Limb (tissue), 2 donors: ENCODE results near the gene RBM38.

Experiments used
- DNase-seq, 2 donors: peaks; one replicate each; pipeline ENCODE4 v3.0.0-alpha.2; 2016; ENCODE audit errors: extremely low spot score in 2 of 2

RBM38 gene

DNA sequence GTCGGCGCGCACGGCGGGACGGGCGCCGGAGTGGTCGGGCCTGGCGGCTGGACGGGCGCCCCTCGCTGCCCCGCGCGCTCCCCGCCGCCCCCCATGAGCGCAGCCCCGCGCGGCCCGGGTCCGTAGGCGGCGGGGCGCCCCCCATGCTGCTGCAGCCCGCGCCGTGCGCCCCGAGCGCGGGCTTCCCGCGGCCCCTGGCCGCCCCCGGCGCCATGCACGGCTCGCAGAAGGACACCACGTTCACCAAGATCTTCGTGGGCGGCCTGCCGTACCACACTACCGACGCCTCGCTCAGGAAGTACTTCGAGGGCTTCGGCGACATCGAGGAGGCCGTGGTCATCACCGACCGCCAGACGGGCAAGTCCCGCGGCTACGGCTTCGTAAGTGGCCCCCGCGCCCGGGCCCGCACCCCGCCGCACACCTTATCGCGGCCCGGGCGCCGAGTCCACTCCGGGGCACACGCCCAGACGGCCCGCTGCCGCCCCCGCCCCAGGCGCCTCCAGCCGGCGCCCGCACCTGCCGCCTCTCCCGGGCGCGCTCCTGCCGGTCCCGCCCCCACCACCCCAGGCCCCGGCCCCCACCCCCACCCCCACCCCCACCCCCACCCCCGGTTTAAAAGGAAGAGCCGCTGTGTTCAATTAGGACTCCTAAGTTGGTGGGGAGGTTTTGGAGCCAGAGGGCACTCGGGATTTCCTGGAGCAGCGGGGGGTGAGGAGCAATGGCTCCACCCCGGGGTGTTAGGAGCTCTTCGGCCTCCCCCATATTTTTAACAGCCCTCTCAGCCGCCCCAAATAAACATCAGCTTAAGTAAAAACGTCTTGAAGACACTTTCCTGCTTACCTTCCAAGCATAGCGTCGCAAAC lies 474 bp downstream of the RBM38 start:
- DNase-seq: peak in 1 of 2 donors; percentile 64

DNA sequence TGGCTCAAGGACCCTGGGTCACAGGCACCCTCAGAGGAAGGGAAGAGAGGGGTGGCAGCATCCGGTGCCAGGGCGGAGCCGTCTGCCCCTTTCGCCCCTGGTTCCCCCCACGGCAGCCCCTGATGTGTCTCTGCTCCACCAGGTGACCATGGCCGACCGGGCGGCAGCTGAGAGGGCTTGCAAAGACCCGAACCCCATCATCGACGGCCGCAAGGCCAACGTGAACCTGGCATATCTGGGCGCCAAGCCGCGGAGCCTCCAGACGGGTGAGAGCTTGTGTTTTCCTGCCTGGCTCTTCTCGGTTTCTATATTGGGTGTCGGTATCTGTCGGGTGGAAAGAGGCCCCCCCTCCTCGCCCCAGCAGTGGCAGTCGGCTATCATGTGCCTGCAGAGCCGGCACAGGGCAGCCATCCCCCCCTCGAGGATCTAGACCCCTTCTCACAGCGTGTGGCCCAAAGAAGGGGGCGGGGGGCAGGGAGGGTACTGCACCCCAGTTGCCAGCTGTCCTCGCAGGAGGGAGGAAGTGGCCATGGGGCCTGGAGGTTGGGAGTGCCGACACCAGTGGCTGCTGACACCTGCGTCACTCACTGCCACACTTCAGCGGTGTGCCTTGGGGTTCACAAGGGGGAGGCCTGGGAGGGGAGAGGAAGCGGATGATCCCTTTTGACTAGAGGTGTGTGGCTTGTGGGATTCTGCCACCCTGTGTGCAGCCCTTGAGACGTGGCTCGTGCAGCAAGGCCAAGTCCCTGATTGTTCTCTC lies 1.5 kb downstream of the RBM38 start:
- DNase-seq: no peak

DNA sequence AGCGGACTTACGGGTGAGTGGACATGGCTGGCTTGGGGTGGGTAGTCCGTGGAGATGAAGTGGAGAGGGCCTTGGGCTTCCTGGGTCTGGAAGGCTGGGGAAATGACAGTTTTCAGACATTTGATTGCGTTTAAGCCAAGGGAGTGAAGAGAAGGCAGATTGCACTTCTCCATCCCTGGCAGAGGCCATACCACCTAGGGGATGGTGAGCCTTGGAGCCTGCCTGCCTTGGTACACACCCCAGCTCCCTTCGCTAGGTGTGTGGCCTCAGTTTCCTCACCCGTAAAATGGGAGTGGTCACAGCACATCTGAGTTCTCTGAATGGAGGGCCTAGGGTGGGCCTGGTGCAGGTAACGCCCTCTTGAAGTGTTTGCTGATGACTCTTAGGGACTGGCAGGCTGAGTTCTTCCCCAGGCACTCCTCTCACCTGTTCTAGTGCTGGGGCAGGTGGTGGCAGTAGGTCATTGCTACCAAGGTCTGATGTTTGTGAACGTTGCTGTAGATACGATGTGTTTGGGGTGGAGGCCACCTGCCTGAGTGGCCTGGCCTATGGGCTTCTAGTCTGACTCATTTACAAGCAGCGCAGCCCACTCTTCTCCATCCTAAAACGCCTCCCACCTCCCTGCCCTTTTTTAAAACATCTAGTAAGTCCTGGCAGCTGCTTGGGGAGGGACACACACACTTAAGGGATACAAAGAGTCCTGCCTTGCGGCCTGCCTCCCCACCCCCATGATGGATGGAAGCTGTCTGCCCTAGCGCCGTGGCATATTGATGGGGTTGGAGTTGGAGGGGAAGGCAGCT lies 2.3 kb downstream of the RBM38 start:
- DNase-seq: no peak

DNA sequence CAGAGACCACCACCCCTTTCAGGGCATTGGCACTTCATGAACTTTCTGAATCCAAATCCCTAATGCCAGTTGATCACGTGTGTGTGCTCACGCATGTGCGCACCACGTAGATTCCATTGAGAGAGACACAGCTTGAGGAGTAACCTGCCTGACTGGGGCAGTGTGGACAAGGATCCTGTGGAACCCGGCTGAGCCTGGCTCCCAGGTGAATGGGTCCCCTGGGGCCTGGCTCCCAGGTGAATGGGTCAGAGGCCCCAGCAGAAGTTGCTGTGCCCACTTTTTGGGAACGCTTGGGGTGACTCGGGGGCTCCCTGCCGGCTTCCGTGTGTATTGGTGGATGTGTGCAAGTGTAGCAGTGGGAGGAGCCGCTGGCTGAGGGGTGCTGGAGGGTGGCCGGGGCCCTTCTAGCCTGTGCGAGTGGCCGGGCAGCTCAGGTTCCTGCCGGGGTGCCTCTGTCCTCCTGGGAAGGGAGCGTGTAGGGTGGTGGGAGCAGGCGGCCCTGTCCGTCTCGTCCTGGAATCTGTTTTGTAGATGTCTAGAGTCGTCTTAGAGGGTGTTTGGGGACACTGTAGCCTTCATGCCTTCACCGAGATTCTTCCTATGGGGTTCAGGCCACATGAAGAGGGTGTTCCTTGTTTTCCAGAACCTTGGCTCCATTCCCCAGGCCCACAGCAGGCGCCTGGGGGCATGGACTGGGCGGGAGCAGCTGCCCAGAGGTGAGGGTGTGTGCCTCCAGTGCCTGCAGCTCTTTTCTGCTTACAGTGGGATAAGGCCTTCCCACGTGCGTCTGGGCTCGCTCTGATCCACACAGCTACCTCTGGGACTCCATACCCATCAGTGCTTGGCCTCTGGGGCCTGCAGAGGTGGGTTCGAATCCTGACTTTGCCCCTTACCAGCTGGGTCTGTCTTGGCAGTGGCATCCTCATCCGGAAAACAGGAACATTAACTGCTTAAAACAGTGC lies 3.2 kb downstream of the RBM38 start:
- no peak for DNase-seq

DNA sequence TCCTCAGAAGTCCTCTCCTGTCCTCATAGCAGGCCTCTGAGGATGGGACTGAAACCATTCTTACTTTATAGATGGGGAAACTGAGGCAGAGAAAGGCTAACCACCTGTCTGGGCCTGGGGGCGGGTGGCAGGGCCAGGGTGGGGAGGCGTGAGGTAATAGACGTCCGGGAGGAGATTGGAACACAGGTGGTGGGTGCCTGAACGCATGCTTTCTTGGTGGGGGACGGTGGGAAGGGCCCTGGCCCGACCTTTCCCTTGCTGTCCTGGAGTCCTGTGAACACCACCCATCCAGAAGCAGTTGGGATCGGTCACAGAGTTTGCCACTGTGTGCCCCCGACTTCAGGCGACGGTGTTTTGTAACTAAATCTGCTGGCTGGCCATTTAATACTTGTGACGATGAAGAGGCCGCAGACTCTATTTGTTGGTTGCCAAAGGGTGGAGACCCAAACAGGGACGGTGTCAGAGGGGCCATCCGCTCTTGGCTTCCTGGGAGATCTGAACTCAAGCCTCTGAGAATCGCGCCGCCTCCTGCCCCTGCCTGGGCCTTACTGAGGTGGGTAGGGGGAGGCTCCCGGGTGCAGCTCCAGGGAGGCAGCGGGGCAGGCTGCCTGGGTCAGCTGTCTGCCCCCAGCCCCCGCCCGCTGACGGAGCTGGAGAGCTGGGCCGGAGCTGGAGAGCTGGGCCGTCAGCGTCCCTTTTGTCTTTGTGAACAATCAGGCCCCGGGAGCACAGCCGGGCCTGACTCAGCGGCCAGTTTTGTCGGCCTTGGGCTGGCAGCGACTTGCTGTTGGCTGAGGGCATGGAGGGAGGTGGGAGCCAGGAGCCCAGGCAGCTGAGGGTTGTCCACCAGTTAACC lies 4.1 kb downstream of the RBM38 start:
- DNase-seq: no peak

DNA sequence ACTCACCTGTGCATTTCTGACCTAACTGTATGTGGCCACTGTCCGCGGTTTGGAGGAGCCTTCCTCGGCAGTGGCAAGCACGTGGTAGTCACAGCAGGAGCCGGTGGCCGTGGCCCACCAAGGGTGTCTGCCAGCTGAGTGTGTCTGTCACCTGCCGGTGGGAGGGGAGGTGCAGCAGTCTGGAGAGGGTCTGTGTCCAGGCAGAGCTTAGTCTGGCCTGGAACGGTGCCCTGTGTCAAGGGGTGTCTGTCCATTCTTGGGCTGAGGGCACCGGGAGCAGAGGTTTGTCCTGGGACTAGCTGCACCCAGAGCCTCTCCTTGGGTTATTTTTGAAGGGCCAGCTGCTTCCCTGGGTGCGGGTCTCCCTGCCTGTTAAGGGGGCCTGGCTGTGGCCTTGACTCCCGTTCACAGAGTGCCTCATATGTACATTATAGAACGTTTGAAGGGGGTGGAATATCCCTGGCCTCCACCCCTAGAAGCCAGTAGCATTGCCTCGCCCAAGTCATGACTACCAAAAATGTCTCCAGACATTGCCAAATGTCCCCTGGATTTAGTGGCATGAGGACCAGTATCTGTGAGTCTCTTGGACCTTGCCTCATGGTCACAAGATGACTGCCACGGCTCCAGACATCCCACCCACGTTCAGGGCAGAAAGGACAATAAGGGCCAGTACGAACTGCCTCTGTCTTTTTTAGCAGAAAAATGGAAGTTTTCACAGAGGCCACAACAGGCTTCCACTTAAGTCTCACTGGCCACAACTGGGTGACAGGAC lies 5.2 kb downstream of the RBM38 start:
- DNase-seq: no peak

DNA sequence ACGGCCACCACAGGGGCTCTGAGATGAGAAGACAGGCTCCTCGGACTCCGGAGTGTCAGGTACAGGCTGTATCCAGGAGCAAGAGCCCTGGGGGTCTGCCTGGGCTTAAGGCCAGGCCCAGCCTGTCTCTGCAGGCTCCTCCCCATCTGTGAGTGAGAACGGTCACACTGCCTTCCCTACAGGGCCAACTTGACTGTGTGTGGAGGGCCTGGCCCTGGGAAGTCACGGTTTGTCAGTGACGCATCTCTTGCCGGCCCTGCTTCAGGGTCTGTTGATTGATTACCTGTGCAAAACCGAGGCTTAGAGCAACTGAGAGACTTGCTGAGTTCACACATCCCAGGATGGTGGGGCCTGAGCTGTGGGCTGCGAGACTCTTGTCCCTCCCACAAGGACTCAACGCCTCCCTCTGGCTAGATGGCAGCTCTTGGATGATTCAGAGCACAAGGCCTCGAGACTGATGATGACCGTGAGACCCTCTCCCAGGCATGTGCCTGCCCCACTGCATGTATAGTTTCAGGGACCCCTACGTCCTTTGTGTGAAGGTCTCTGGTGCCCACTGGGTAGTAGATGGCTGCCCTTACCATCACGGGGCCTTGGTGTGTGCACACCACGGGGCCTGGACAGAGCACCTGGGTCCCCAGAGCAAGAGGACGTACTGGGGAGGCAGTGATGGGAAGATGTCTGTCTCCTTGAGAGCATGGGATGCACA lies 5.9 kb downstream of the RBM38 start:
- DNase-seq: no peak

DNA sequence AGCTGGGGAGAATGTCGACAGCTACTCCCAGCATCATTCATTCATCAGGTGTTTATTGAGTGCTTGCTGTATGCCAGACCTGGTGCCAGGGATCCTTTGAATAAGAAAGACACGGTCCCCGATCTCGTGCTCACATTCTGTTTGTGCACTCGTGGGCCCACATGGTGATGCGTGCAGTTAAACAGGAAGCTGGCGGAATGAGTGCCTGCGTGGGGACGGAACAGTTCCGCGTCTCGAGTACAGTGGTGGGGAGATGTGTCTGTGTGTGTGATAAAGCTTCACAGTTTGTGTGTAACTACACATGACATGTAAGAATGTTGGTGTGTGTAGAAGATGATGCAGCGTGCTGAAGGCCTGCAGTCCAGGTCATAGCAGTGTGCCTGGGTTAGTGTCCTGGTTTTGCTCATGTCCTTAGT lies 6.5 kb downstream of the RBM38 start:
- no peak for DNase-seq

DNA sequence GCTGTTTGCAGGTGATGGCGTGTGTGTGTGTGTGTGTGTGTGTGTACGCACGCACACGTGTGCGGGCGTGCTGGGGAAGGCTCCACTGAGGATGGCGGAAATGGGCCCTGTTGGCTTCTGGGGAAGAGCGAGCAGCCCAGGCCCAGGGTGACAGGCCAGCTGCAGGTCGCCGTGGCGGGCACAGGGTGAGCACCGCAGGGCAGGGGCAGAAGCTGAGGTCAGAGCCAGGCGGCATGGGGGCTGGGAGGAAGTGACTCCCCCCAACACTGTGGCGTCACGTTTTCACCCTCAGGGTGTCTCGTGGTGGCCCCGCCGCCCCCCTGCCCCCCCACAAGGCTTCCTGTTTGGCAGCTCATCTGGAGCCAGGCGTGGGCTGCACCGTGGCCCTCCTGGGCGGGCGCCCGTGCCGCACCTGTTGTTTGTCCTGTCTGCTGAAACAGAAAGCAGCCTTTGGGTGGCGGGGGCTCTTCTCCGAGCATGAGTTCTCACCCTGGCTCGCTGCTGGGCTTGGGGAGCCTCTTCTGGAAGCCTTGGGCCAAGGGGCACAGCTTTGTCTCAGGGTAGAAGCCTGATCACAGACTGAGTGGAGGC lies 7.1 kb downstream of the RBM38 start:
- no peak for DNase-seq

DNA sequence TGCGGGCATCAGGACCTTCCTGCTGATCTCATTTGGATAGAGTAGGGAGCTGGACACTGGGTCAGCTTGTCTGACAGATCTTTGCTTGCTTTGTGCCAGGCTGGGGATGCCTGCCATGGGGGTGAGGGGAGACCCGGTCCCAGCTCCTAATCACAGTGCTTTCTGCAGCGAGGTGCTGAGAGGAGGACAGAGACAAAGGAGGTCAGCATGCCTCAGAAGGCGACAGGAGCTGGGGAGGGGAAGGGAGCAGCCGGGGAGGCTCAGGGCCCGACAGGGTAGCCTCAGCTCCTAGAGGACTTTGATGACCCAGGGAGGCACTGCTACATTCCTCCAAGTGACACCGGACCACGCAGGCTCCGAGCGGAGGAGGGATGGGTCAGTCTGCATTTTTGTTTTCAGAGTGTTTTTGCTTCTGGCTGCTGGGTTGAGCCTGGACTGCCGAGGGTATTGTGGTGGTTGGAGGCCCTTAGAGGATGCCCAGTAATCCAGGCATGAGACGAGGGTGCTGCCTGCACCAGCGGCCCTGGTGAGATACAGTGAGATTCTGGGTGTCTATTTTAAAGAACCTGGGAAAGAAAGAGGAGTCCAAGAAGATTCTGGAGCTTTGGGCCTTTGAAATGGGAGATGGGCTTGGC lies 7.8 kb downstream of the RBM38 start:
- DNase-seq: no peak

DNA sequence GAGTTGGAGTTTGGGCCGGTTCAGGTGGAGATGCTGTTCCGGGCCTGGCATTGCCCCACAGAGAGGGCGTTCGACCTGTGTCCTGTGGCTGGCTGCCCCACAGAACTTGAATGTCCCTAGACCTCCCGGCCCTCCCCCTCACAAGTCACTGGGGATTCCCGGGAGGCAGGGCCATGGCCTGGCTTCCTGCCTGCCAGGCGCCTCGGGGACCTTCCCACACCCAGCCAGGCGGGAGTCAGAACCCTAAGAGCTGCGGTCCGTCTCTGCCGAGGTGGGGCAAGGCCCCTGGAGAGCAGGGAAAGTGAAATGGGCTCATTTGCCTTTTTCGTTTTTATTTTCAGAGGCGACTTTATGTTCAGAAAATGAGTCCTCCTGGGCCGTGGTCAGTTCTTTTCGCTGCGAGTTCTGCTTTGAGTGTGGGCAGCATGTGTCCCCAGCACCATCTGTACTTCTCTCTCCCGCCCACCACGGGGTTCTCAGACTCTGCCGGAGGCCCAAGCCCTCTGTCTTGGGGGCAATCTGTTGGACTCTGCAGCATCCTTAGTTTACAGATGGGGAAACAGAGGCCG lies 8.5 kb downstream of the RBM38 start:
- DNase-seq: no peak

DNA sequence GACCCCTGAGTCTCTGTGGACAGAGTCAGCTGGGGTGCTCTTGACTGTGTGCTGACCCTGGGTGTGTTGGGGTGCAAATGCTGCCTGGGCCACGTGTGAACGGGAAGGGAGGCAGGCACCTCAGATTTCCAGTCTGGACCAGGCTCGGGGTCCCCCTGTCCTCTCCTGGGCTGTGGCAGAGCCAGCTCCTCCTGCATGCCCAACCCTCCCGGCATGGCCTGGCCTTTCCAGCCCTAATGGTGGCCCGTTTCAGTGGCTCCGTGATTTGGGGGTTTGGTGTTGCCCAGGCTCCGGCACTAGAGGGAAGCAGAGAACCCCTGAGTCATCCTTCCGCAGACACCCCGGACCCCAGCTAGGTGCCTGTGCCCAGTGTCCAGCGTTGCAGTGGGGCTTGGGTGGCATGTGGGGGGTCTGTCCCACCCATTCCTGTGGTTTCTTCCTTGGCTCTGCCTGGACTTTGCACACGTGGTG lies 9.1 kb downstream of the RBM38 start:
- DNase-seq: no peak

DNA sequence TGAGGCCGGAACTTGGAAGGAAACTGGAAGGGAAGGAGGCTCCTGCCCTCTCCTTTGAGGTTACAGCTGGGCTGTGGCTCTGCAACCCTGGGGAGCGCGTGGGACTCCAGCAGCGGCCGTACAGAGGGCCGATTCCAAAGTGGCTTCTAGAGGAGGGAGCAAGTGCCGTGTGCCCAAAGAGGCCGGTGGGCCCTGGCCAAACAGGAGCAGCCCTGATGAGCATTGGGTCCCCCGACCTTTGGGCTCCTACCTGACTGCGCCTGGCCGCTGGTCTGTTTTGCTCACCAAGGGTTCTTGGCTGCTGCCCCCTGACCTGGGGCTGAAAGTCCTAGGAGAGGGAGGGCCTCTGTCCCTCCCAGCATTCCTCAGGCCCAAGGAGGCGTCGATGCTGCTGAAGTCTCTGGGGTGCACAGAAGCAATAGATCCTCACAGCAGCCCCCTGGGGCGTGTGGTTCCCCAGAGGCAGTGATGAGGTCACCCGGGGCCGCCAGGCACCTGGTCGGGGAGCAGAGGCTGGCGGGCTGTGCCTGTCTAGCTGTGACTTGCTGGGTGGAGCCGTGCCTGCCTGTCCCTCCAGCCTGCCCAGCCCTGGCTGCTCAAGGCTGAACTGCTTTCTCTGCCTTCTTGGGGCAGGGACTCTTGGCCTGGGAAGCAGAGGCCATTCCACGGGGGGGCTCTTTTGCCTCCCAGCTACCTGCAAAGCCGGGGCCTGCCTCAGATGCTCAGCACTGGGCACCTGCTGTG lies 9.8 kb downstream of the RBM38 start:
- DNase-seq: no peak

DNA sequence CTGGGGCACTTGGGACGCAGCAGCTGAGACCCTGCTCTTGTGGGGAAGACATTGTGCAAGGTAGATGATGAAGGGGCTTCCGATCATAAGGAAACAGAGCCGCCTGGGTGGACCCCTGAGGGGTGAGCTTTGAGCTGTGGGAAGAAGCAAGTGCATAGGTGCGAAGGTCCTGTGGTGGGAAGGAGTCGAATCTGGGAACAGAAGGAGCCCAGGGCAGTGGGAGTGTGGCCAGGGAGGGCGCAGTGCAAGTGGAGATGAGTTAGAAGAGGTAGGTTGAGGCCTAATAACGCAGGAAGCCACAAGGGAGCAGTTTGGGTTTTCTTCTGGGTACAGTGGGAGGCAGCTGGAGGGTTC lies 10.3 kb downstream of the RBM38 start:
- no peak for DNase-seq

DNA sequence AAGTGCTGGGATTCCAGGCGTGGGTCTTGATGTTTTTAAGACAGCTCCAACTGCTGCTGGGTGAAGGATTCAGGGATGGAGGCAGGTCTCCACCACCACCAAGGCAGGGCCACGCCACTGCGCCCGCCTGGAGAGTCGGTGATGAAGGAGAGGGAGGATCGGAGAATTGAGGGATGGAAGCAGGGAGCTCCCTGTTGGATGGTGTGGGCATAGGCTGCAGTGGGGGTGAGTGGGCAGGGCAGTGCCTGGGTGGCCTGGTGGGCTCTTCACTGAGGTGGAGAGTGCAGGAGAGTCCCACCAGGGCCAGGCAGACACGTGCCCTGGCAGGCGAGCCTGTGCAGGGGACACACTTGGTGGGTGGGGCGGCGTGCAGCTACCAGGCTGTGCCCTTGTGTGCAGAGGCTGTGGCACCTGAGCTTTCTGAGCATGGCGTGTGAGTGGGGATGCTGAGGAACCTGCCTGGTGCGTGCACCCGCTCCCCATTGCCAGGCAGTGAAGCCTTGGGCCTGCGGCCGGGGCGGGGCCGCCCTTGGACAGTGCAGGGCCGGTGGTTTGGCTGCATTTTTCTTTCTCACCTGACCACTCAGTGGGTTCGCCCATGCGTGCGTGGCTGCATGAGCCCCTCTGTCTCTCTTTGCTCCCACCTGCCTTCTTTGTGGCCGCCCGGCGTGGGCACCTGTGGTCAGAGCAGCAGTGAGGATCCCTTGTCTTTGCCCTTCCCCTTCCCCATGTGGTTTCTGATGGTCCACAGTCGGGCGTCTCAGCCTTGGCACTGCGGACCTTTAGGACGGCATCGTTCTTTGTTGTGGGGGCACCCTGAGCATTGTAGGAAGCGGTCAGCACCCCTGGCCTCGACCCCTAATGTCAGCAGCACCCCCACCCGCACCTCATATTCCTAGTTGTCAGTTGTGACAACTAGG lies 11.3 kb downstream of the RBM38 start:
- DNase-seq: no peak
